HepG2 (cell line): ENCODE measurements around the gene CNNM1. TPM values are rescaled to one million over a fixed set of nuclear protein-coding genes. Genes with fewer than 3 reads are reported as not detected.

Source experiments
- ATAC-seq: fragments of 200-7000 bp; cut with Tn5 transposase; 3 replicates; pipeline ENCODE4 v1.9.1; 2020; ENCODE audit warnings: mild to moderate bottlenecking, moderate library complexity
- BruUV-seq: library from RNA; stranded (reverse); fragments of 400-500 nt; replicated peaks from 2 replicates; lab custom pipeline; 2021; lab: Mats Ljungman, UMichigan
- CTCF ChIA-PET: fragments of 300-600 bp; formaldehyde crosslinking; extraction: SDS; loops from one replicate; lab custom pipeline; 2021; ENCODE audit warnings: low total read pairs, inconsistent platforms, low intra/inter-chr PET ratio; lab: Yijun Ruan, JAX
- POLR2A ChIA-PET: fragments of 350-600 bp; sonication (Branson Sonifier 250); formaldehyde crosslinking; loops from one replicate; lab custom pipeline; 2020; ENCODE audit warnings: antibody characterized with exemption, inconsistent platforms; lab: Yijun Ruan, JAX
- DNase-seq: peaks from one replicate; pipeline ENCODE4 v3.0.0-alpha.2; 2015; ENCODE audit warnings: low spot score
- FAIRE-seq: peaks from 3 replicates; lab custom pipeline; 2011; peaks lifted over from hg19 to GRCh38; lab: Jason Lieb, UNC
- H2AFZ ChIP-seq: one replicate; pipeline ENCODE4 v1.6.1; 2011; ENCODE audit warnings: low read length, inconsistent platforms
- H3K27ac ChIP-seq: fragments of 300-600 bp; 3 replicates; pipeline ENCODE4 v1.8.0; 2011; ENCODE audit warnings: mixed run types, mild to moderate bottlenecking, mixed read lengths, low read length, inconsistent platforms; ENCODE audit not compliant: insufficient read depth; ENCODE audit errors: extremely low read length
- H3K27me3 ChIP-seq, 2 experiments: fragments of 200-600 bp in 1 of 2; 2 replicates in 1 of 2; 3 replicates in 1 of 2; pipeline versions ENCODE4 v1.6.0 to v1.8.0; 2011; ENCODE audit warnings: low read length in 2 of 2, mild to moderate bottlenecking in 2 of 2, moderate library complexity in 2 of 2, inconsistent platforms in 1 of 2; ENCODE audit not compliant: insufficient read depth in 2 of 2, control insufficient read depth in 1 of 2
- H3K36me3 ChIP-seq, 2 experiments: fragments of 200-600 bp in 1 of 2; replicated peaks in 1 of 2; 2 replicates in 1 of 2; 3 replicates in 1 of 2; pipeline versions ENCODE4 v1.5.1 to v1.8.0; 2011; ENCODE audit warnings: low read length in 2 of 2, inconsistent platforms in 1 of 2; ENCODE audit not compliant: insufficient read depth in 2 of 2, control insufficient read depth in 1 of 2
- H3K4me1 ChIP-seq: 2 replicates; pipeline ENCODE4 v1.5.1; 2012; ENCODE audit warnings: low read length, inconsistent platforms; ENCODE audit not compliant: insufficient read depth
- H3K4me2 ChIP-seq: 2 replicates; pipeline ENCODE4 v1.6.0; 2011; ENCODE audit warnings: low read depth, low read length, inconsistent platforms
- H3K4me3 ChIP-seq, 3 experiments: fragments of 200-600 bp in 1 of 3; sonication (generic), shearing (Covaris generic) in 1 of 3; replicated peaks in 1 of 3; 2 replicates each; pipeline ENCODE4 v1.5.1; 2011 to 2016; ENCODE audit warnings: low read length in 3 of 3, inconsistent platforms in 2 of 3, low read depth in 2 of 3, mild to moderate bottlenecking in 2 of 3, control low read depth in 1 of 3, mixed read lengths in 1 of 3; ENCODE audit not compliant: insufficient read depth in 1 of 3
- H3K79me2 ChIP-seq: one replicate; pipeline ENCODE4 v1.6.1; 2011; ENCODE audit warnings: low read length, inconsistent platforms; ENCODE audit not compliant: insufficient read depth
- H3K9ac ChIP-seq: 2 replicates; pipeline ENCODE4 v1.6.0; 2011; ENCODE audit warnings: mild to moderate bottlenecking, low read depth, low read length, inconsistent platforms; ENCODE audit not compliant: insufficient read depth
- H3K9me3 ChIP-seq: 2 replicates; pipeline ENCODE4 v1.5.1; 2012; ENCODE audit warnings: mild to moderate bottlenecking, low read length
- H4K20me1 ChIP-seq: 2 replicates; pipeline ENCODE4 v1.6.0; 2011; ENCODE audit warnings: inconsistent platforms, mild to moderate bottlenecking, low read length, moderate library complexity; ENCODE audit not compliant: insufficient read depth
- CEBPB ChIP-seq: IDR thresholded peaks from 2 replicates; pipeline ENCODE4 v1.6.1; 2011; ENCODE audit warnings: low read depth, low read length, improper control_type of control experiment, borderline replicate concordance
- CEBPG ChIP-seq: IDR thresholded peaks from 2 replicates; pipeline ENCODE4 v1.6.1; 2016
- HES4 ChIP-seq: sonication (generic); formaldehyde crosslinking; IDR thresholded peaks from 2 replicates; pipeline ENCODE4 v1.9.0; 2021; ENCODE audit warnings: mild to moderate bottlenecking, missing genetic modification reagents, borderline replicate concordance
- KLF16 ChIP-seq, 2 experiments: sonication (generic) in 1 of 2; formaldehyde crosslinking in 1 of 2; IDR thresholded peaks; 2 replicates each; pipeline versions ENCODE4 v1.6.1 to v1.8.0; 2016 to 2023; ENCODE audit warnings: missing genetic modification reagents in 2 of 2, missing compliant biosample characterization in 1 of 2
- MAFF ChIP-seq: IDR thresholded peaks from 2 replicates; pipeline ENCODE4 v1.6.1; 2011; ENCODE audit warnings: low read depth, low read length, improper control_type of control experiment
- MAFK ChIP-seq, 2 experiments: IDR thresholded peaks in 1 of 2; conservative IDR thresholded peaks in 1 of 2; 2 replicates each; pipeline ENCODE4 v1.6.1; 2011; ENCODE audit warnings: improper control_type of control experiment in 2 of 2, low read length in 2 of 2
- SAP130 ChIP-seq: IDR thresholded peaks from 2 replicates; pipeline ENCODE4 v1.6.1; 2016; ENCODE audit warnings: low read depth
- TBL1XR1 ChIP-seq: fragments of 150-350 bp; IDR thresholded peaks from 2 replicates; pipeline ENCODE4 v1.6.1; 2014; ENCODE audit warnings: borderline replicate concordance, low read length; ENCODE audit not compliant: partially characterized antibody
- ZNF577 ChIP-seq: sonication (generic); formaldehyde crosslinking; IDR thresholded peaks from 2 replicates; pipeline ENCODE4 v1.4.0; 2020; ENCODE audit warnings: mild to moderate bottlenecking, low read depth, missing genetic modification reagents, borderline replicate concordance
- ZNF768 ChIP-seq: sonication (generic); formaldehyde crosslinking; IDR thresholded peaks from 2 replicates; pipeline ENCODE4 v1.4.0; 2020; ENCODE audit warnings: missing genetic modification reagents
- WGBS: methylation state at CpG from one replicate; pipeline ENCODE4 v1.1.6; 2017; ENCODE audit warnings: low lambda C conversion rate; 5-methylcytosine and 5-hydroxymethylcytosine counted together
- in situ Hi-C: cut with HindIII; loops from 2 replicates; pipeline ENCODE4 v1.10.0; 2017; ENCODE audit warnings: low pct_unique_long_range_greater_than_20kb; ENCODE audit not compliant: extremely low pct_ligation_motif_present
- intact Hi-C: fragments of 100-400 bp; cut with micrococcal nuclease; formaldehyde crosslinking; loops from one replicate; pipeline ENCODE4 v1.10.0; 2022; ENCODE audit not compliant: unreplicated experiment
- polyA plus RNA-seq, 8 experiments: library from polyadenylated mRNA; depleted of rRNA in 3 of 8; stranded (reverse) in 7 of 8; unstranded in 1 of 8; fragments of >200 nt; fragmentation: Illumina TruSeq in 4 of 8; extraction: Trizol in 4 of 8; gene quantifications; 2 replicates each; pipeline versions ENCODE4 v1.2.1 to v1.2.3, GENCODE V29; 2011 to 2016; ENCODE audit warnings: low read depth in 4 of 8, missing spikeins in 1 of 8, mixed read lengths in 1 of 8; ENCODE audit not compliant: insufficient read depth in 1 of 8
- total RNA-seq, 5 experiments: library from RNA; depleted of rRNA; stranded (reverse); fragments of >200 nt; fragmentation: Illumina TruSeq; extraction: Trizol; gene quantifications; 2 replicates each; pipeline ENCODE4 v1.2.3, GENCODE V29; 2016; ENCODE audit warnings: low read depth in 1 of 5
- TF ChIP-seq, protein P1 (sequence below): IDR thresholded peaks from 2 replicates; pipeline ENCODE4 v1.6.1; 2012; ENCODE audit warnings: inconsistent platforms
- TF ChIP-seq, protein P2 (sequence below), 2 experiments: sonication (generic) in 1 of 2; formaldehyde crosslinking in 1 of 2; IDR thresholded peaks; 2 replicates each; pipeline versions ENCODE4 v1.4.0 to v1.6.1; 2018 to 2020; ENCODE audit warnings: missing genetic modification reagents in 2 of 2, borderline replicate concordance in 1 of 2, low read depth in 1 of 2, mild to moderate bottlenecking in 1 of 2, missing biosample characterization in 1 of 2
- TF ChIP-seq, protein P3 (sequence below): sonication (generic); formaldehyde crosslinking; conservative IDR thresholded peaks from 2 replicates; pipeline ENCODE4 v1.8.0; 2022; ENCODE audit warnings: mild to moderate bottlenecking, moderate library complexity, missing genetic modification reagents

The CNNM1 gene
- total and polyA plus RNA-seq, 2 of the 13 experiments (the other 11 are each of a cell fraction or from before 2014, with no cell fraction given): 4.3 to 9.6 TPM

DNA sequence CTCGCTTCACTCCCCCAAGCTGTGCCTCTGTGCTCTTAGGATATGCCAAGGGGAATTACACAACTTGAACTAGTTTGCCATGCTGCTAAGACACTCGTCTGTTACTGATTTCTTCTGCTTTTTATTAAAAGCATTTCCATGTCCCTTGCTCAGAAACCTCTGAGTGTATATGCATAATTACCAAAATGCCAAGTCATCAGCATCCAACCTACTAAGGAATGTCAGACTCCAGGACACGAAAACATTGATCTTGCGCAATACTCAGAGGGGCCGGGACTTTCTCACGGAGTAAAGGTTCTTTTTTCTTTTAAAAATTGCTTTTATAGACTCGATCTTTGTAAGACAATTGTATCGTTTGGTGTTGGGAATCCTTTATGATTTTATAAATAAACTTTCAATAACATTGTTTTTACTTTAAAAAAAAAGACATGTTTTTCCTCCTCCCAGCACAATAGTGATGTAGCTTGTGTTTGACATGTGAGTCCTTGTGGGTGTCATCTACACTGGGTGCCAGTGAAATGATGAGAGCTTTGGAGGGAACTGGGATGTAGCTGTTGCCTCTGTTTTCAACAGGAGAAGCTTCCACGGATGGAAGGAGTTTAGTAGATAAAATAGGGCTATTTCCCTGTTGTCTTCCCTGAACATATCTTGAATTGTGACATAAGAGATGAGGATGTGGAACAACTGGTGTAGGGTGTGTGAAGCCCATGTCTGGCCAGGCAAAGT lies 43.6 kb downstream of the CNNM1 start:
- CTCF ChIA-PET: no interaction called here
- Histone ChIP-seq H3K9ac (no peak overlapping the region), H3K79me2 (no peaks in the 10 kb centered on the region), H3K27me3 (no peaks in the 10 kb centered on the region), H3K9me3 (no peaks in the 10 kb centered on the region), H3K4me1 (peaks cover 30% of the 10 kb centered on the region; the same call in 1 of the 2 replicates), H3K4me3 (no peak overlapping the region), H2AFZ (no peak overlapping the region), H3K36me3 (no peaks in the 10 kb centered on the region), H3K4me2 (no peak overlapping the region), H4K20me1 (no peaks in the 10 kb centered on the region), H3K27ac (no peak overlapping the region)
- no peak for FAIRE-seq
- in situ Hi-C loops: no loop called here
- intact Hi-C loops: loop anchor here (5.0 kb wide), 1 partner anchor 40 kb away; no protein-coding TSS in a partner anchor
- WGBS: 48% methylated on average over 9 of the region's 9 CpGs
- POLR2A ChIA-PET: no interaction called here
- ATAC-seq: no peak
- DNase-seq: peak; percentile 25
- TF ChIP-seq MAFF (peak; percentile 48; the same call in 1 of the 2 replicates), HES4 (no peak), MAFK (conservative IDR thresholded peaks at IDR 0.05 in 1 of 2, IDR thresholded peaks at IDR 0.05 in 1 of 2; ENCODE audit: low read length in 2 of 2) (peak; percentile 44 to 49; a peak in 3 of 4 replicates), CEBPB (peak; percentile 95), CEBPG (peak; percentile 86)
- TF ChIP-seq, protein P1, sequence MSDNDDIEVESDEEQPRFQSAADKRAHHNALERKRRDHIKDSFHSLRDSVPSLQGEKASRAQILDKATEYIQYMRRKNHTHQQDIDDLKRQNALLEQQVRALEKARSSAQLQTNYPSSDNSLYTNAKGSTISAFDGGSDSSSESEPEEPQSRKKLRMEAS: no peak
- BruUV-seq: no TSS peak

DNA sequence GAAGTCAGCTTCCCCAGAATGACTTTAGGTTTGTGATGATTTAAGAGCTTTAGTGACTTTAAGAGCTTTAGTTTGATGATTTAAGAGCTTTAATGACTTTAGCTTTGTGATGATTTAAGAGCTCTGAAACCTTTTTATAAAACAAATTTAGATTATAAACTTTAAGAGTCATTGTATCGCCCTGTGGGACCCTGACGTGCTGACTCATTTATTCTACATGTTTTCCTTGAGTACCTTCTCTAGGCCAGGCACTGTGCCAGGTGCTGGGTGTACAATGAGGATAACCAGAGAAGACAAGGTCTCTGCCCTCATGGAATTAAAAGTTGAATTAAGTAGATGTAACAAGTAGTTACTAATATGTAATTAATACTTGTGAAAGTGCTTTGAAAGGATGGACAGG lies 45.4 kb downstream of the CNNM1 start:
- 55% methylated on average over 2 of the region's 2 CpGs for WGBS
- intact Hi-C loops: loop anchor here (5.0 kb wide), 1 partner anchor 42 kb away; no protein-coding TSS in a partner anchor
- DNase-seq: no peak
- ATAC-seq: no peak
- Histone ChIP-seq H2AFZ (no peak overlapping the region), H3K79me2 (no peaks in the 10 kb centered on the region), H3K4me2 (no peak overlapping the region), H3K27ac (no peak overlapping the region), H3K9ac (no peak overlapping the region), H4K20me1 (no peaks in the 10 kb centered on the region), H3K4me3 (no peak overlapping the region), H3K36me3 (no peaks in the 10 kb centered on the region), H3K9me3 (no peaks in the 10 kb centered on the region), H3K27me3 (no peaks in the 10 kb centered on the region), H3K4me1 (peaks cover 12% of the 10 kb centered on the region; the same call in 1 of the 2 replicates)
- FAIRE-seq: no peak
- in situ Hi-C loops: no loop called here
- ChIA-PET CTCF (no interaction called here), POLR2A (no interaction called here)
- BruUV-seq: no TSS peak
- TF ChIP-seq ZNF768 (CRISPR knock-in tag) (no peak), MAFK (conservative IDR thresholded peaks at IDR 0.05 in 1 of 2, IDR thresholded peaks at IDR 0.05 in 1 of 2; ENCODE audit: low read length in 2 of 2) (no peak), SAP130 (CRISPR knock-in tag) (no peak), ZNF577 (CRISPR knock-in tag) (no peak), TBL1XR1 (no peak), KLF16 (CRISPR knock-in tag; IDR thresholded peaks at IDR 0.05) (no peak)
- TF ChIP-seq, protein P2, sequence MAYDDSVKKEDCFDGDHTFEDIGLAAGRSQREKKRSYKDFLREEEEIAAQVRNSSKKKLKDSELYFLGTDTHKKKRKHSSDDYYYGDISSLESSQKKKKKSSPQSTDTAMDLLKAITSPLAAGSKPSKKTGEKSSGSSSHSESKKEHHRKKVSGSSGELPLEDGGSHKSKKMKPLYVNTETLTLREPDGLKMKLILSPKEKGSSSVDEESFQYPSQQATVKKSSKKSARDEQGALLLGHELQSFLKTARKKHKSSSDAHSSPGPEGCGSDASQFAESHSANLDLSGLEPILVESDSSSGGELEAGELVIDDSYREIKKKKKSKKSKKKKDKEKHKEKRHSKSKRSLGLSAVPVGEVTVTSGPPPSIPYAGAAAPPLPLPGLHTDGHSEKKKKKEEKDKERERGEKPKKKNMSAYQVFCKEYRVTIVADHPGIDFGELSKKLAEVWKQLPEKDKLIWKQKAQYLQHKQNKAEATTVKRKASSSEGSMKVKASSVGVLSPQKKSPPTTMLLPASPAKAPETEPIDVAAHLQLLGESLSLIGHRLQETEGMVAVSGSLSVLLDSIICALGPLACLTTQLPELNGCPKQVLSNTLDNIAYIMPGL (CRISPR knock-in tag; IDR thresholded peaks at IDR 0.05; ENCODE audit: borderline replicate concordance in 1 of 2, low read depth in 1 of 2): no peak
- TF ChIP-seq, protein P3, sequence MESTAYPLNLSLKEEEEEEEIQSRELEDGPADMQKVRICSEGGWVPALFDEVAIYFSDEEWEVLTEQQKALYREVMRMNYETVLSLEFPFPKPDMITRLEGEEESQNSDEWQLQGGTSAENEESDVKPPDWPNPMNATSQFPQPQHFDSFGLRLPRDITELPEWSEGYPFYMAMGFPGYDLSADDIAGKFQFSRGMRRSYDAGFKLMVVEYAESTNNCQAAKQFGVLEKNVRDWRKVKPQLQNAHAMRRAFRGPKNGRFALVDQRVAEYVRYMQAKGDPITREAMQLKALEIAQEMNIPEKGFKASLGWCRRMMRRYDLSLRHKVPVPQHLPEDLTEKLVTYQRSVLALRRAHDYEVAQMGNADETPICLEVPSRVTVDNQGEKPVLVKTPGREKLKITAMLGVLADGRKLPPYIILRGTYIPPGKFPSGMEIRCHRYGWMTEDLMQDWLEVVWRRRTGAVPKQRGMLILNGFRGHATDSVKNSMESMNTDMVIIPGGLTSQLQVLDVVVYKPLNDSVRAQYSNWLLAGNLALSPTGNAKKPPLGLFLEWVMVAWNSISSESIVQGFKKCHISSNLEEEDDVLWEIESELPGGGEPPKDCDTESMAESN (CRISPR knock-in tag): no peak
